NB4 (cell line): ENCODE data around the gene FKBP1B.

Experiments
- MAX ChIP-seq: IDR thresholded peaks from 2 replicates; pipeline ENCODE4 v1.6.1; 2011; ENCODE audit warnings: low read depth, low read length
- MYC ChIP-seq: IDR thresholded peaks from 2 replicates; pipeline ENCODE4 v1.6.1; 2011; ENCODE audit warnings: low read depth, low read length
- POLR2A ChIP-seq: IDR thresholded peaks from 2 replicates; pipeline ENCODE4 v1.6.1; 2011; ENCODE audit warnings: mild to moderate bottlenecking; ENCODE audit not compliant: insufficient read length; ENCODE audit errors: extremely low read depth
- TF ChIP-seq, protein P1 (sequence below): IDR thresholded peaks from one replicate; pipeline ENCODE4 v1.5.1; 2012; ENCODE audit warnings: low read depth, low read length

GRCh38 chr2:24048769-24049484 is 614 bp upstream of the FKBP1B start:
- TF ChIP-seq POLR2A (no peak), MAX (no peak), MYC (no peak)
- TF ChIP-seq, protein P1, sequence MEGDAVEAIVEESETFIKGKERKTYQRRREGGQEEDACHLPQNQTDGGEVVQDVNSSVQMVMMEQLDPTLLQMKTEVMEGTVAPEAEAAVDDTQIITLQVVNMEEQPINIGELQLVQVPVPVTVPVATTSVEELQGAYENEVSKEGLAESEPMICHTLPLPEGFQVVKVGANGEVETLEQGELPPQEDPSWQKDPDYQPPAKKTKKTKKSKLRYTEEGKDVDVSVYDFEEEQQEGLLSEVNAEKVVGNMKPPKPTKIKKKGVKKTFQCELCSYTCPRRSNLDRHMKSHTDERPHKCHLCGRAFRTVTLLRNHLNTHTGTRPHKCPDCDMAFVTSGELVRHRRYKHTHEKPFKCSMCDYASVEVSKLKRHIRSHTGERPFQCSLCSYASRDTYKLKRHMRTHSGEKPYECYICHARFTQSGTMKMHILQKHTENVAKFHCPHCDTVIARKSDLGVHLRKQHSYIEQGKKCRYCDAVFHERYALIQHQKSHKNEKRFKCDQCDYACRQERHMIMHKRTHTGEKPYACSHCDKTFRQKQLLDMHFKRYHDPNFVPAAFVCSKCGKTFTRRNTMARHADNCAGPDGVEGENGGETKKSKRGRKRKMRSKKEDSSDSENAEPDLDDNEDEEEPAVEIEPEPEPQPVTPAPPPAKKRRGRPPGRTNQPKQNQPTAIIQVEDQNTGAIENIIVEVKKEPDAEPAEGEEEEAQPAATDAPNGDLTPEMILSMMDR = no peak
